DOHH2 (cell line): ENCODE results near the gene MAP3K9.

Source experiments
- H3F3A ChIP-seq: fragments of 200-600 bp; sonication (generic), shearing (Covaris generic); 2 replicates; pipeline ENCODE4 v1.6.0; 2016; ENCODE audit warnings: antibody characterized with exemption, mild to moderate bottlenecking; ENCODE audit not compliant: control insufficient read depth, insufficient read depth
- H3K27ac ChIP-seq: fragments of 200-600 bp; sonication (generic); 2 replicates; pipeline ENCODE4 v1.5.1; 2014; ENCODE audit warnings: low read depth, mild to moderate bottlenecking, low read length, moderate library complexity
- H3K27me3 ChIP-seq: fragments of 200-600 bp; sonication (generic); 2 replicates; pipeline ENCODE4 v1.6.1; 2014; ENCODE audit warnings: mild to moderate bottlenecking, low read length, mixed read lengths; ENCODE audit not compliant: control insufficient read depth
- H3K36me3 ChIP-seq: fragments of 200-600 bp; sonication (generic); 2 replicates; pipeline ENCODE4 v1.6.1; 2014; ENCODE audit warnings: mild to moderate bottlenecking, low read length, moderate library complexity, mixed read lengths; ENCODE audit not compliant: control insufficient read depth
- H3K4me1 ChIP-seq: fragments of 200-600 bp; sonication (generic); 2 replicates; pipeline ENCODE4 v1.6.1; 2014; ENCODE audit warnings: mild to moderate bottlenecking, low read length, mixed read lengths; ENCODE audit not compliant: control insufficient read depth
- H3K4me2 ChIP-seq: fragments of 200-600 bp; sonication (generic); 2 replicates; pipeline ENCODE4 v1.6.0; 2014; ENCODE audit warnings: mild to moderate bottlenecking, low read length, moderate library complexity
- H3K4me3 ChIP-seq: fragments of 200-600 bp; sonication (generic); 2 replicates; pipeline ENCODE4 v1.5.1; 2014; ENCODE audit warnings: mild to moderate bottlenecking, low read length, mixed read lengths
- H3K79me2 ChIP-seq: fragments of 200-600 bp; sonication (generic); 2 replicates; pipeline ENCODE4 v1.6.1; 2014; ENCODE audit warnings: mild to moderate bottlenecking, low read length, mixed read lengths; ENCODE audit not compliant: control insufficient read depth
- H3K9me2 ChIP-seq: fragments of 200-600 bp; sonication (generic); replicated peaks from 2 replicates; pipeline ENCODE4 v1.6.1; 2014; ENCODE audit warnings: mild to moderate bottlenecking, low read length, mixed read lengths; ENCODE audit not compliant: control insufficient read depth
- H3K9me3 ChIP-seq: fragments of 200-600 bp; sonication (generic); 2 replicates; pipeline ENCODE4 v1.6.1; 2014; ENCODE audit warnings: antibody characterized with exemption, low read length, mixed read lengths; ENCODE audit not compliant: control insufficient read depth, insufficient read depth
- H4K20me1 ChIP-seq: fragments of 200-600 bp; sonication (generic); 2 replicates; pipeline ENCODE4 v1.6.0; 2014; ENCODE audit warnings: low read depth, mild to moderate bottlenecking, antibody characterized with exemption, low read length, moderate library complexity; ENCODE audit not compliant: control insufficient read depth, insufficient read depth
- CTCF ChIP-seq: fragments of 200-600 bp; sonication (generic); IDR thresholded peaks from one replicate; pipeline ENCODE4 v1.5.1; 2014; ENCODE audit warnings: antibody characterized with exemption, mild to moderate bottlenecking, low read depth, low read length; ENCODE audit not compliant: poor library complexity, severe bottlenecking
- EZH2phosphoT487 ChIP-seq: fragments of 200-600 bp; sonication (generic); IDR thresholded peaks from 2 replicates; pipeline ENCODE4 v1.6.1; 2017; ENCODE audit warnings: borderline replicate concordance, mild to moderate bottlenecking, antibody characterized with exemption, low read length, moderate library complexity, mixed read lengths

MAP3K9 gene

DNA sequence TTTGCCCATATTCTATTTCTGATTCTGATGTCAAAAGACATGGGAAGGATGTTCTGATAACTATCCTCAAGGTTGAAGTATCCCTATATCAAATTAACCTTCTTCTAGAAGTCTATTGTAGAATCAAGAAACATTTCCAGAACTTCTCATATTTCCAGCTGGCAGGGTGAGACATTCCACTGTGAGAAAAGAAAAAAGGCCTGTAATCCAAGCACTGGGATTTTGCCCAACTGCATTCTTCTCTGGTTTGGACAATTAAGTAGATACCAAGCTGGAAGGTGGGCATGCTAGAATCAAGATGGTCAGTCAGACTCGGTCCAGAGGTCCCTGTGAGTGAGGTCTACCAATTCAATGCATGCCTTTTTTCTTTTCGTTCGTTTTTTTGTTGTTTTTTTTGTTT, 60.9 kb downstream of the MAP3K9 start:
- H3F3A ChIP-seq: no peaks in the 10 kb centered on the region
- no peaks in the 10 kb centered on the region for H4K20me1 ChIP-seq
- H3K4me1 ChIP-seq: no peaks in the 10 kb centered on the region
- no peaks in the 10 kb centered on the region for H3K9me2 ChIP-seq
- no peak overlapping the region for H3K27ac ChIP-seq
- peaks cover 12% of the 10 kb centered on the region; the same call in 1 of the 2 replicates for H3K36me3 ChIP-seq
- no peak overlapping the region for H3K4me2 ChIP-seq
- no peaks in the 10 kb centered on the region for H3K27me3 ChIP-seq
- TF ChIP-seq EZH2phosphoT487 (no peak), CTCF (no peak)
- no peaks in the 10 kb centered on the region for H3K79me2 ChIP-seq
- no peak overlapping the region for H3K4me3 ChIP-seq
- no peaks in the 10 kb centered on the region for H3K9me3 ChIP-seq

DNA sequence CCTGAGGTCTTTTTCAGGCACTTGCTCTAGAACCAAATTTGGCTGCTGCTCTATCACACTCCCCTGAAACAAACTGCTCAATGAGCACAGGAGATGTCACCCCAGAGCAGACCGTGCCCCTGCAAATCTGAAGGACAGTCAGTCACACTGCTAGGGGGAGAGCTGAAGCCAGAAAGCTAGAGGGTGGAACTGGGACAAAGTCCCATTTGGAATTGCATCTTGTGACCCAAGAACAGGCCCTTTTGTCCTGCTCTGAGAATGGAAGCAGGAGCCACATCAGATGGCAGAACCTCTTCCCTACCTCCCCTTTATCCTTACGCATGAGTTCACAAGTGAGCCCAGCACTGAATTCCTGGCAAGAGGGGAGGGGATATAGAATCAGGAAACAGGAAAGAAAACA, 64.7 kb downstream of the MAP3K9 start:
- no peak overlapping the region for H3K4me3 ChIP-seq
- no peaks in the 10 kb centered on the region for H3K9me2 ChIP-seq
- H3K4me1 ChIP-seq: no peaks in the 10 kb centered on the region
- H3K79me2 ChIP-seq: no peaks in the 10 kb centered on the region
- no peaks in the 10 kb centered on the region for H3F3A ChIP-seq
- H3K27me3 ChIP-seq: no peaks in the 10 kb centered on the region
- no peaks in the 10 kb centered on the region for H4K20me1 ChIP-seq
- H3K27ac ChIP-seq: no peak overlapping the region
- no peak overlapping the region for H3K4me2 ChIP-seq
- no peaks in the 10 kb centered on the region for H3K9me3 ChIP-seq
- peaks cover 12% of the 10 kb centered on the region; the same call in 1 of the 2 replicates for H3K36me3 ChIP-seq
- TF ChIP-seq CTCF (no peak), EZH2phosphoT487 (no peak)

GRCh38 chr14:70742316-70742715, 67.0 kb downstream of the MAP3K9 start:
- no peaks in the 10 kb centered on the region for H3K36me3 ChIP-seq
- no peak overlapping the region for H3K27ac ChIP-seq
- TF ChIP-seq EZH2phosphoT487 (no peak), CTCF (no peak)
- no peak overlapping the region for H3K4me2 ChIP-seq
- H3K27me3 ChIP-seq: no peaks in the 10 kb centered on the region
- H3K79me2 ChIP-seq: no peaks in the 10 kb centered on the region
- H3K4me3 ChIP-seq: no peak overlapping the region
- H3K4me1 ChIP-seq: no peaks in the 10 kb centered on the region
- no peaks in the 10 kb centered on the region for H3K9me2 ChIP-seq
- no peaks in the 10 kb centered on the region for H3K9me3 ChIP-seq
- no peaks in the 10 kb centered on the region for H4K20me1 ChIP-seq
- no peaks in the 10 kb centered on the region for H3F3A ChIP-seq

DNA sequence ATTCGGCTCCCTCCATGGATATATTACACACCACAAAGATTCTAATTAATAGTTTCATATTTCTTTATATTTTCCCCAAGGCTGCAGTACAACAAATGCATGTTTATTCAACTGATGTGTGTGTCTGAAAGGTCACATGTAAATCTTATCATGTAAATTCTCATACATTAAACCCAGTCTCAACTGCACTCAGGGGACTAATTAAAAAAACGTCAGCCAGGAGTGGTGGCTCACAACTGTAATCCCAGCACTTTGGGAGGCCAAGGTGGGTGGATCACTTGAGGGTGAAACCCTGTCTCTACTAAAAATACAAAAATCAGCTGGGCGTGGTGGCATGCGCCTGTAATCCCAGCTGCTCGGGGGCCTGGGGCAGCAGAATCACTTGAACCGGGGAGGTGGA, 67.8 kb downstream of the MAP3K9 start:
- Histone ChIP-seq H3K4me3 (no peak overlapping the region), H3K36me3 (no peaks in the 10 kb centered on the region), H3K9me2 (no peaks in the 10 kb centered on the region), H3K27ac (no peak overlapping the region), H3K4me2 (no peak overlapping the region), H3K9me3 (no peaks in the 10 kb centered on the region), H3K27me3 (no peaks in the 10 kb centered on the region), H3K79me2 (no peaks in the 10 kb centered on the region), H4K20me1 (no peaks in the 10 kb centered on the region), H3F3A (no peaks in the 10 kb centered on the region), H3K4me1 (no peaks in the 10 kb centered on the region)
- TF ChIP-seq EZH2phosphoT487: no peak
- TF ChIP-seq CTCF: no peak
